Thoracic aorta (tissue), 2 donors: ENCODE results near the gene NTRK2. TPM values are rescaled to one million over a fixed set of nuclear protein-coding genes. Genes with fewer than 3 reads are reported as not detected.

Experiments
- ATAC-seq: fragments of 150-250 bp; one replicate; pipeline ENCODE4 v1.8.0; 2017; ENCODE audit warnings: low read depth; ENCODE audit not compliant: insufficient number of reproducible peaks, low FRiP score
- DNase-seq: peaks from one replicate; pipeline ENCODE4 v3.0.0-alpha.2; 2020; ENCODE audit warnings: low spot score
- H3K27ac ChIP-seq, 2 donors: fragments of 200-600 bp; sonication (generic); 1 replicate in 1 of 2; 2 replicates in 1 of 2; pipeline ENCODE4 v1.5.1; 2016; ENCODE audit warnings: mild to moderate bottlenecking in 2 of 2, moderate library complexity in 2 of 2
- H3K27me3 ChIP-seq: fragments of 200-600 bp; sonication (generic); replicated peaks from 2 replicates; pipeline ENCODE4 v1.6.0; 2016; ENCODE audit warnings: mild to moderate bottlenecking; ENCODE audit not compliant: insufficient read depth
- H3K36me3 ChIP-seq: fragments of 200-600 bp; sonication (generic); one replicate; pipeline ENCODE4 v1.5.1; 2016
- H3K4me1 ChIP-seq, 2 donors: fragments of 200-600 bp; sonication (generic); 1 replicate in 1 of 2; 2 replicates in 1 of 2; pipeline versions ENCODE4 v1.5.1 to v1.6.0; 2016; ENCODE audit warnings: low read depth in 2 of 2, mild to moderate bottlenecking in 1 of 2; ENCODE audit not compliant: control insufficient read depth in 1 of 2
- H3K4me3 ChIP-seq: fragments of 200-600 bp; sonication (generic); 2 replicates; pipeline ENCODE4 v1.5.1; 2016; ENCODE audit warnings: mild to moderate bottlenecking
- H3K9me3 ChIP-seq: fragments of 200-600 bp; sonication (generic); 2 replicates; pipeline ENCODE4 v1.5.1; 2016
- CTCF ChIP-seq: fragments of 200-600 bp; sonication (generic); IDR thresholded peaks from one replicate; pipeline ENCODE4 v1.5.1; 2019; ENCODE audit warnings: antibody characterized with exemption
- total RNA-seq, 2 donors: library from RNA; depleted of rRNA; stranded (reverse); fragments of >200 nt; gene quantifications; one replicate each; pipeline versions ENCODE4 v1.1.0 to v1.2.3, GENCODE V29; 2016

NTRK2 gene
- total RNA-seq, 2 donors from 2014 or later: 12.6 to 27.9 TPM

DNA sequence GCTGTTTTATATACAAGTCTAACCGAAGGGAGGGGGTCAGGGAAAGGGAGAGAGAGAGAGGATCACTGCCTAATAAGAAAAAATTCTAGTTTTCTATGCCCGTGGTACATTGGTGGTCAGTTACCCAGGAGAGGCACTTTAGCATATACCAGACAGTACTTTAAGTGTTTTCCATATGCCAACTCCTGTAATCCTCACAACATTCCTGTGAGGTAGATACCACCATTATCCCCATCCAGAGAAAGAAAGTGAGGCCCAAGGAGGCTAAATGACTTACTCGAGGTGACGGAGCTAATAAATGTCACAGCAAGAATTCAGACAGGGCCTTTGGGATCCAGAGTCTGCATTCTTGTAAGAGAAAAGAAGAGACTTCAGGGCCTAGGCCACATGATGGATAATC lies 161.8 kb downstream of the NTRK2 start:
- ATAC-seq (no peak), DNase-seq (no peak)
- Histone ChIP-seq H3K9me3 (no peaks in the 10 kb centered on the region), H3K36me3 (no peaks in the 10 kb centered on the region), H3K27ac (no peak overlapping the region), H3K27me3 (no peaks in the 10 kb centered on the region), H3K4me1 (no peaks in the 10 kb centered on the region), H3K4me3 (no peak overlapping the region)
- no peak for TF ChIP-seq CTCF

DNA sequence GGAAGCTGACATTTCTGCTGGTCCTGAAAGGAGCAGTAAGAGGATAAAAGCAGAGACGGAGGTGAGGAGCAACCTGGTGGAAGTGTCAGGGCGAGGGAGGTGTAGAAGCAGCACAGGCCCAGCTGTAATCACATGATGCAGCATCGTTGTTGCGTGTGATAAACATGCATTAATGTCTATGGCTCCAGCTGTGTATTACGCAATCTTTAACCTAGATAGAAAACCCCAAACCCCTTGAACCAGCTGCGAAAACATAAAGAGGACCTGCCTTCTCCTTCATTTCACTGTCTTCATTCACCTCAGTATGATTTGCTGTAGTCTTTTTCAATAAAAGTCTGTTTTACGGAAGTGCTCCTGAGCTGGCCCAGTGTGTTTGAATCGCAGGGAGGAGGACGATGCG lies 162.9 kb downstream of the NTRK2 start:
- Histone ChIP-seq H3K4me3 (no peak overlapping the region), H3K27me3 (no peaks in the 10 kb centered on the region), H3K36me3 (no peaks in the 10 kb centered on the region), H3K4me1 (no peaks in the 10 kb centered on the region), H3K9me3 (no peaks in the 10 kb centered on the region), H3K27ac (no peak overlapping the region)
- no peak for TF ChIP-seq CTCF
- no peak for ATAC-seq
- no peak for DNase-seq

DNA sequence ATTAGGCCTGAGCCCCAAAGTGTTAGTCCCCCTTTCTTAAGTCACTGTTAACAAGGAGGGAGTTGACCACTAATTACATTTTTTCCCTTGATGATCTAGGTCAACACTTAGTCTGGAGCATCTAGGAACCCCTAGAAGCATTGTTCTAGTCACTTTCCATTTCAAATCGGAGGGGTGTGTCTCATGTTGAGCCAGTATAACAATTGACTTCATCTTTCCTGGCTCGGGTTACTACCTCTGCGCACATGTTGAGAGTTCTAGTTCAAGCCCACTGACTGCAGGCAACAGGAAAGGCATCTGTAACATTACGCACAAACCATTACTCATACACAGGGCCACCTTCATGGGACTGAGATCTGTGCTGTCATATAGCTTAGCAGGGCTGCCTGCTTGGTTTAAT lies 164.9 kb downstream of the NTRK2 start:
- no peak for TF ChIP-seq CTCF
- H3K36me3 ChIP-seq: no peaks in the 10 kb centered on the region
- ATAC-seq: no peak

GRCh38 chr9:84835745-84836144 lies 166.2 kb downstream of the NTRK2 start:
- no peak for TF ChIP-seq CTCF
- no peaks in the 10 kb centered on the region for H3K9me3 ChIP-seq
- no peak overlapping the region for H3K4me3 ChIP-seq
- H3K4me1 ChIP-seq: no peaks in the 10 kb centered on the region
- no peaks in the 10 kb centered on the region for H3K27me3 ChIP-seq
- ATAC-seq (no peak), DNase-seq (no peak)
- no peak overlapping the region for H3K27ac ChIP-seq
- no peaks in the 10 kb centered on the region for H3K36me3 ChIP-seq

More for the DNA sequence above, 164.9 kb downstream of the NTRK2 start:
- Histone ChIP-seq H3K27ac (no peak overlapping the region), H3K4me1 (no peaks in the 10 kb centered on the region), H3K4me3 (no peak overlapping the region), H3K27me3 (no peaks in the 10 kb centered on the region), H3K9me3 (no peaks in the 10 kb centered on the region)
- DNase-seq: no peak

DNA sequence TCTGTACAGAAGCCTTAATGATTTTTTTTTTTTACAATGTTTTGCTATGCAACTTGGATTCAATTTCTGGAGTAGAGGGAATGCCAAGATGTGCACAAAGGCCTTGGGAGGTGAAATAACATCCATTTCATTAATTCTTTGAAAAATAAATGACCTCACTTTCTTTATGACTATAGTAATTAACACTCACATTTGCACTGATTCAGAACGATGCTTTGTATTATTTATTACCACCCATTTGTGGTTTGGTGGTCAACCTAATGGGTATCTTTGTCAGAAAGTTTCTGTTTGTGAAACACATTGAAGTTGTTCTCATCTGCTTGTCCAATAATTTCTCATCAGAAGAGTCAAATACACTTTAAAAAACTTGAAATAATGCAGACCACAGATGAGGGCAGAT lies 169.3 kb downstream of the NTRK2 start:
- no peaks in the 10 kb centered on the region for H3K4me1 ChIP-seq
- no peak for ATAC-seq
- no peak overlapping the region for H3K27ac ChIP-seq

More for the DNA sequence above, 169.3 kb downstream of the NTRK2 start:
- no peak overlapping the region for H3K4me3 ChIP-seq
- no peaks in the 10 kb centered on the region for H3K27me3 ChIP-seq
- DNase-seq: no peak
- no peaks in the 10 kb centered on the region for H3K9me3 ChIP-seq
- TF ChIP-seq CTCF: no peak
- H3K36me3 ChIP-seq: no peaks in the 10 kb centered on the region
